Measurements from ENCODE around the gene PRDX3. TPM values are rescaled to one million over a fixed set of nuclear protein-coding genes. Genes with fewer than 3 reads are reported as not detected.
"Not testable (repeated sequence)": the region's sequence is repeated elsewhere in the genome, so short reads cannot be mapped to it uniquely, and the experiment has no call there.

PRDX3 gene
- total RNA-seq, 2 experiments from 2014 or later = 7.1 to 7.5 TPM

DNA sequence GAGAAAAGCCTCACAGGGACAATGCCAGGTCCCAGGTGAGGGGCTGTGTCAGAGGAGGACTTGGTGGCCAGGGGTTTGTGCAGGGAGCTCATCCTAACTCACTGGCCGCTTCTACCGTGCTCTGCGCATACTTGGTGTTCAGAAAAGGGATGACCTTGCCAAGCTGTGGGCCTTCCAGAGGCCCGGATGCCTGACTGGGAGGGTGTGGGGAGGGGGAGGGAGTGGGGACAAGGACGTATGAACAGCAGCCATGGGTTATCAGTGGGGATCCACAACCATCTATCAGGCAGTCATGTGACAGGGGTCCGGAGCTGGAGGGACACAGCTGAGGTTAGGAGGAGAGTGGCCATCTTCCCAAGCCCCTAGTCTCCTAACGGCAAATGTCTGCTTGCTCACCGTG, 19.3 kb downstream of the PRDX3 start:
- H3K36me3 Mint-ChIP-seq (ENCODE audit: low read depth) = peaks cover 69% of the 10 kb centered on the region

DNA sequence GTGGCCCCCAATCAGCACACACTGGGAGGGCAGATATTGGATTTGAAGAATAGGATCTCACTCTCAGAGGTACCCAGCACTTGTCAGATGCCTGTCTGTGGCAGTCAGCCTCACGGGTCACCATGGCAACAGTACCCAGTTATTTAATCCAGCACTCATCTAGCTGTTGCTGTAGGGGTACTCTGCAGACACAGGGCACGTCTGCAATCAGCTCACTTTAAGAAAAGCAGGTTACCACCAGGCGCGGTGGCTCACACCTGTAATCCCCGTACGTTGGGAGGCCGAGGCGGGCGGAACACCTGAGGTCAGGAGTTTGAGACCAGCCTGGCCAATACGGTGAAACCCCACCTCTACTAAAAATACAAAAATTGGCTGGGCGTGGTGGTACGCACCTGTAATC, 25.0 kb downstream of the PRDX3 start:
- ChIA-PET POLR2A (interaction anchor here (1.1 kb wide), 1 partner anchor 363 kb away, joined by 3 read pairs; no protein-coding TSS in a partner anchor), CTCF (no interaction called here)
- Mint-ChIP-seq H3K27ac (no peak overlapping the region), H3K27me3 (no peaks in the 10 kb centered on the region), H3K36me3 (ENCODE audit: low read depth) (peaks cover 79% of the 10 kb centered on the region), H3K9me3 (no peaks in the 10 kb centered on the region), H3K4me3 (no peak overlapping the region), H3K4me1 (ENCODE audit: low read depth) (no peaks in the 10 kb centered on the region)
- intact Hi-C loops (cut with DNase I, micrococcal nuclease) = no loop called here
- Histone ChIP-seq H3K4me1 (ENCODE audit: insufficient read depth, low read length) (no peaks in the 10 kb centered on the region), H3K36me3 (ENCODE audit: insufficient read depth, low read length) (peaks cover 62% of the 10 kb centered on the region), H3K9me3 (ENCODE audit: control insufficient read depth in 1 of 2, insufficient read depth in 1 of 2, low read length in 2 of 2) (no peaks in the 10 kb centered on the region), H3K27ac (ENCODE audit: low read depth in 1 of 2, low read length in 2 of 2) (no peak overlapping the region), H3K4me3 (ENCODE audit: low read length) (no peak overlapping the region), H3K27me3 (ENCODE audit: control insufficient read depth in 1 of 2, insufficient read depth in 2 of 2, low read length in 2 of 2) (no peaks in the 10 kb centered on the region)
- DNase-seq = no peak
- no peak for TF ChIP-seq CTCF (IDR thresholded peaks at IDR 0.05)
- ATAC-seq (ENCODE audit: poor library complexity) = no peak

More for the DNA sequence above, 19.3 kb downstream of the PRDX3 start:
- Histone ChIP-seq H3K9me3 (ENCODE audit: control insufficient read depth in 1 of 2, insufficient read depth in 1 of 2, low read length in 2 of 2) (no peaks in the 10 kb centered on the region), H3K27me3 (ENCODE audit: control insufficient read depth in 1 of 2, insufficient read depth in 2 of 2, low read length in 2 of 2) (no peaks in the 10 kb centered on the region), H3K27ac (ENCODE audit: low read depth in 1 of 2, low read length in 2 of 2) (no peak overlapping the region), H3K4me3 (ENCODE audit: low read length) (no peak overlapping the region), H3K36me3 (ENCODE audit: insufficient read depth, low read length) (peaks cover 47% of the 10 kb centered on the region), H3K4me1 (ENCODE audit: insufficient read depth, low read length) (peaks cover 2% of the 10 kb centered on the region)
- Mint-ChIP-seq H3K27ac (no peak overlapping the region), H3K4me1 (ENCODE audit: low read depth) (peaks cover 17% of the 10 kb centered on the region), H3K27me3 (no peaks in the 10 kb centered on the region), H3K4me3 (no peak overlapping the region), H3K9me3 (no peaks in the 10 kb centered on the region)
- intact Hi-C loops (cut with DNase I, micrococcal nuclease) = no loop called here
- TF ChIP-seq CTCF (IDR thresholded peaks at IDR 0.05) = no peak
- CTCF ChIA-PET = no interaction called here
- POLR2A ChIA-PET = no interaction called here
- ATAC-seq (ENCODE audit: poor library complexity) (no peak), DNase-seq (no peak)

- H3K4me1 ChIP-seq (ENCODE audit: insufficient read depth, low read length) = no peaks in the 10 kb centered on the region
- ATAC-seq (ENCODE audit: poor library complexity) (no peak), DNase-seq (no peak)
- no peak overlapping the region for H3K27ac ChIP-seq (ENCODE audit: low read depth in 1 of 2, low read length in 2 of 2)
- POLR2A ChIA-PET = interaction anchor here (0.6 to 1.1 kb wide), 2 partner anchors 327 to 364 kb away, joined by 3 read pairs; no protein-coding TSS in a partner anchor
- H3K36me3 ChIP-seq (ENCODE audit: insufficient read depth, low read length) = peaks cover 62% of the 10 kb centered on the region
- Mint-ChIP-seq H3K27me3 (no peaks in the 10 kb centered on the region), H3K36me3 (ENCODE audit: low read depth) (peaks cover 78% of the 10 kb centered on the region), H3K4me3 (no peak overlapping the region), H3K4me1 (ENCODE audit: low read depth) (no peaks in the 10 kb centered on the region), H3K9me3 (no peaks in the 10 kb centered on the region), H3K27ac (no peak overlapping the region)
- no peak overlapping the region for H3K4me3 ChIP-seq (ENCODE audit: low read length)
- CTCF ChIA-PET = no interaction called here
- intact Hi-C loops (cut with DNase I, micrococcal nuclease) = no loop called here
- TF ChIP-seq CTCF (IDR thresholded peaks at IDR 0.05) = no peak
- no peaks in the 10 kb centered on the region for H3K27me3 ChIP-seq (ENCODE audit: control insufficient read depth in 1 of 2, insufficient read depth in 2 of 2, low read length in 2 of 2)
- no peaks in the 10 kb centered on the region for H3K9me3 ChIP-seq (ENCODE audit: control insufficient read depth in 1 of 2, insufficient read depth in 1 of 2, low read length in 2 of 2)
These were observed 25.6 kb downstream of the PRDX3 start for GRCh38 chr10:119153041-119153440.

DNA sequence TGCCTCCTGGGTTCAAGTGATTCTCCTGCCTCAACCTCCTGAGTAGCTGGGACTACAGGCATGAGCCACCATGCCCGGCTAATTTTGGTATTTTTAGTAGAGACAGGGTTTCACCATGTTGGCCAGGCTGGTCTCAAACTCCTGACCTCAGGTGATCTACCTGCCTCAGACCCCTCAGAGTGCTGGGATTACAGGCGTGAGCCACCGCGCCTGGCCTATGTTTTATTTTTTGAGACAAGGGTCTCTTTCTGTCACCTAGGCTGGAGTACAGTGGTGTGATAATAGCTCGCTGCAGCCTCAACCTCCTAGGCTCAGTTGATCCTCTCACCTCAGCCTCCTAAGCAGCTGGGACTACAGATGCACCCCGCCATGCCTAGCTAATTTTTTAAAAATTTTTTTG, 27.0 kb downstream of the PRDX3 start:
- H3K4me1 ChIP-seq (ENCODE audit: insufficient read depth, low read length); H3K4me3 Mint-ChIP-seq; ATAC-seq (ENCODE audit: poor library complexity); H3K27me3 Mint-ChIP-seq; H3K4me3 ChIP-seq (ENCODE audit: low read length); H3K9me3 Mint-ChIP-seq; H3K27ac ChIP-seq (ENCODE audit: low read depth in 1 of 2, low read length in 2 of 2); CTCF ChIA-PET; H3K27me3 ChIP-seq (ENCODE audit: control insufficient read depth in 1 of 2, insufficient read depth in 2 of 2, low read length in 2 of 2); H3K27ac Mint-ChIP-seq; H3K4me1 Mint-ChIP-seq (ENCODE audit: low read depth); DNase-seq; H3K9me3 ChIP-seq (ENCODE audit: control insufficient read depth in 1 of 2, insufficient read depth in 1 of 2, low read length in 2 of 2); intact Hi-C loops (cut with DNase I, micrococcal nuclease): not testable (repeated sequence)
- POLR2A ChIA-PET = interaction anchor here (1.0 kb wide), 1 partner anchor 20 kb away, joined by 3 read pairs; no protein-coding TSS in a partner anchor
- H3K36me3 ChIP-seq (ENCODE audit: insufficient read depth, low read length) = peaks cover 67% of the 10 kb centered on the region
- H3K36me3 Mint-ChIP-seq (ENCODE audit: low read depth) = peaks cover 73% of the 10 kb centered on the region

Measured in CD4-positive, alpha-beta T cell (primary cell).